HG02852 (cell line): ENCODE data around the gene PTPN1.
"Not testable (repeated sequence)": the region's sequence is repeated elsewhere in the genome, so short reads cannot be mapped to it uniquely, and the experiment has no call there.

ENCODE experiments used
- ATAC-seq: cut with Tn5 transposase; IDR thresholded peaks from one replicate; pipeline ENCODE4 v1.9.1; 2021; ENCODE audit warnings: mild to moderate bottlenecking, moderate library complexity; ENCODE audit not compliant: unreplicated experiment

PTPN1 gene

GRCh38 chr20:50509923-50510705 lies at the start of gene PTPN1:
Gene PTPN1, plus strand, starts transcription at chr20:50510383. Its CDS starts 145 bp downstream, at chr20:50510528.
- peak; percentile 87 for ATAC-seq

GRCh38 chr20:50460608-50461267 lies 49.4 kb upstream of the PTPN1 start:
- ATAC-seq: peak; percentile 64

- ATAC-seq: no peak
These were observed 48.0 kb upstream of the PTPN1 start for GRCh38 chr20:50462093-50462690.

- ATAC-seq: peak; percentile 60
These were observed 46.0 kb upstream of the PTPN1 start for GRCh38 chr20:50464026-50464724.

- ATAC-seq: no peak
These were observed 45.2 kb upstream of the PTPN1 start for GRCh38 chr20:50464725-50465650.

- no peak for ATAC-seq
These were observed 43.0 kb upstream of the PTPN1 start for GRCh38 chr20:50467174-50467573.

GRCh38 chr20:50467718-50468356 lies 42.3 kb upstream of the PTPN1 start:
- ATAC-seq: no peak

GRCh38 chr20:50468378-50468798 lies 41.8 kb upstream of the PTPN1 start:
- no peak for ATAC-seq

- no peak for ATAC-seq
These were observed 40.9 kb upstream of the PTPN1 start for GRCh38 chr20:50469176-50469723.

GRCh38 chr20:50469796-50470195 lies 40.4 kb upstream of the PTPN1 start:
- no peak for ATAC-seq

- no peak for ATAC-seq
These were observed 39.8 kb upstream of the PTPN1 start for GRCh38 chr20:50470264-50470858.

- ATAC-seq: no peak
These were observed 39.0 kb upstream of the PTPN1 start for GRCh38 chr20:50471231-50471630.

GRCh38 chr20:50472693-50473664 lies 37.2 kb upstream of the PTPN1 start:
- no peak for ATAC-seq

- ATAC-seq: not testable (repeated sequence)
These were observed 35.8 kb upstream of the PTPN1 start for GRCh38 chr20:50474356-50474755.

GRCh38 chr20:50475681-50476292 lies 34.4 kb upstream of the PTPN1 start:
- no peak for ATAC-seq

GRCh38 chr20:50477239-50477872 lies 32.8 kb upstream of the PTPN1 start:
- ATAC-seq: no peak
